ENCODE results near the gene FAT2.

GRCh38 chr5:151595411-151595826 is 4.3 kb upstream of the FAT2 start:
- TF ChIP-seq ATF2 (IDR thresholded peaks at IDR 0.05; ENCODE audit: low read length) (no peak), PAX5 (IDR thresholded peaks at IDR 0.05; ENCODE audit: borderline replicate concordance, low read depth, low read length) (no peak), RB1 (IDR thresholded peaks at IDR 0.05; ENCODE audit: borderline replicate concordance) (no peak)
